Naive thymus-derived CD4-positive, alpha-beta T cell (primary cell): ENCODE results near the gene DPCD. TPM values are rescaled to one million over a fixed set of nuclear protein-coding genes. Genes with fewer than 3 reads are reported as not detected.

Experiments
- ATAC-seq: fragments of 150-1000 bp; cut with Tn5 transposase; 2 replicates; pipeline ENCODE4 v1.10.0; 2021; ENCODE audit warnings: mild to moderate bottlenecking, moderate library complexity
- CTCF ChIA-PET: fragments of 350-600 bp; sonication (Branson Sonifier 250); formaldehyde crosslinking; loops from one replicate; lab custom pipeline; 2021; ENCODE audit warnings: antibody characterized with exemption; lab: Charles Lee
- POLR2A ChIA-PET: fragments of 350-600 bp; sonication (Branson Sonifier 250); formaldehyde crosslinking; loops from one replicate; lab custom pipeline; 2021; ENCODE audit warnings: antibody characterized with exemption, inconsistent platforms; lab: Charles Lee
- DNase-seq, 9 donors: peaks; one replicate each; pipeline versions ENCODE4 v3.0.0 to v3.0.0-alpha.2; 2020 to 2022; ENCODE audit warnings: mixed read lengths in 1 of 9
- H3K27ac ChIP-seq: one replicate; pipeline ENCODE4 v1.7.0; 2013; ENCODE audit warnings: mild to moderate bottlenecking, low read depth, low read length, moderate library complexity
- H3K27me3 ChIP-seq, 2 donors: one replicate each; pipeline ENCODE4 v1.7.0; 2013; ENCODE audit warnings: low read length in 2 of 2, mild to moderate bottlenecking in 2 of 2, moderate library complexity in 2 of 2; ENCODE audit not compliant: control insufficient read depth in 2 of 2, insufficient read depth in 2 of 2
- H3K36me3 ChIP-seq, 3 experiments: 1 replicate in 2 of 3; 2 replicates in 1 of 3; pipeline ENCODE4 v1.7.0; 2013; ENCODE audit warnings: low read length in 3 of 3, mild to moderate bottlenecking in 3 of 3, moderate library complexity in 1 of 3; ENCODE audit not compliant: insufficient read depth in 3 of 3, control insufficient read depth in 2 of 3
- H3K4me1 ChIP-seq, 2 donors: one replicate each; pipeline ENCODE4 v1.7.0; 2013; ENCODE audit warnings: low read length in 2 of 2, mild to moderate bottlenecking in 2 of 2, moderate library complexity in 1 of 2; ENCODE audit not compliant: control insufficient read depth in 2 of 2, insufficient read depth in 2 of 2
- H3K4me3 ChIP-seq: 2 replicates; pipeline ENCODE4 v1.7.0; 2013; ENCODE audit warnings: mild to moderate bottlenecking, low read length
- H3K9me3 ChIP-seq, 3 experiments: 1 replicate in 2 of 3; 2 replicates in 1 of 3; pipeline ENCODE4 v1.7.0; 2013; ENCODE audit warnings: low read length in 3 of 3; ENCODE audit not compliant: control insufficient read depth in 2 of 3
- H3K27ac Mint-ChIP-seq, 9 donors: one replicate each; pipeline ENCODE4 v1.8.0; 2020 to 2022; ENCODE audit warnings: mixed read lengths in 9 of 9, mild to moderate bottlenecking in 8 of 9, moderate library complexity in 5 of 9, inconsistent platforms in 2 of 9
- H3K27me3 Mint-ChIP-seq, 5 donors: one replicate each; pipeline ENCODE4 v1.8.0; 2021 to 2022; ENCODE audit warnings: mixed read lengths in 5 of 5, mild to moderate bottlenecking in 1 of 5
- H3K36me3 Mint-ChIP-seq, 5 donors: one replicate each; pipeline ENCODE4 v1.8.0; 2020 to 2022; ENCODE audit warnings: mixed read lengths in 5 of 5, mild to moderate bottlenecking in 3 of 5, inconsistent platforms in 1 of 5
- H3K4me1 Mint-ChIP-seq, 7 donors: one replicate each; pipeline ENCODE4 v1.8.0; 2020 to 2022; ENCODE audit warnings: mixed read lengths in 7 of 7, mild to moderate bottlenecking in 3 of 7, inconsistent platforms in 1 of 7
- H3K4me3 Mint-ChIP-seq, 10 donors: one replicate each; pipeline ENCODE4 v1.8.0; 2020 to 2022; ENCODE audit warnings: mild to moderate bottlenecking in 10 of 10, mixed read lengths in 10 of 10, moderate library complexity in 6 of 10, inconsistent platforms in 2 of 10
- H3K9me3 Mint-ChIP-seq, 11 donors: one replicate each; pipeline ENCODE4 v1.8.0; 2020 to 2022; ENCODE audit warnings: mixed read lengths in 11 of 11, mild to moderate bottlenecking in 4 of 11, inconsistent platforms in 1 of 11, moderate library complexity in 1 of 11
- intact Hi-C, 2 donors: fragments of 100-400 bp; cut with micrococcal nuclease; formaldehyde crosslinking; loops; one replicate each; pipeline ENCODE4 v1.15.1; 2023
- polyA plus RNA-seq, 2 donors: library from polyadenylated mRNA; unstranded; fragments of 300-500 nt; fragmentation: Illumina TruSeq; gene quantifications; one replicate each; pipeline ENCODE4 v1.2.3, GENCODE V29; 2021
- total RNA-seq, 6 experiments: library from RNA in 5 of 6; stranded (reverse) in 5 of 6; gene quantifications; 1 replicate in 5 of 6; 2 replicates in 1 of 6; pipeline ENCODE4 v1.2.3 and lab custom pipeline; 2021 to 2026

Gene DPCD
- total and polyA plus RNA-seq, 7 experiments from 2014 or later = 0.64 to 3.6 (median 2.1) TPM

GRCh38 chr10:101575091-101575490 lies 13.0 kb upstream of the DPCD start:
- H3K36me3 ChIP-seq = peaks cover 0 to 36% (median 0%) of the 10 kb centered on the region in 3 experiments
- ATAC-seq (no peak), DNase-seq (no peak)
- no peak overlapping the region for H3K4me3 ChIP-seq
- POLR2A ChIA-PET = no interaction called here
- H3K9me3 ChIP-seq = no peaks in the 10 kb centered on the region
- intact Hi-C loops = no loop called here
- Mint-ChIP-seq H3K27ac (no peak overlapping the region), H3K4me1 (peaks cover 0 to 7% (median 0%) of the 10 kb centered on the region in 7 donors), H3K36me3 (peaks cover 0 to 13% (median 0%) of the 10 kb centered on the region in 5 donors), H3K27me3 (no peaks in the 10 kb centered on the region), H3K4me3 (peak overlapping the region in 1 of 10 donors; percentile 29), H3K9me3 (peaks cover 0 to 2% (median 0%) of the 10 kb centered on the region in 11 donors)
- H3K27ac ChIP-seq = no peak overlapping the region
- H3K4me1 ChIP-seq = peaks cover 4 to 7% of the 10 kb centered on the region in 2 donors
- no peaks in the 10 kb centered on the region for H3K27me3 ChIP-seq
- CTCF ChIA-PET = no interaction called here

GRCh38 chr10:101575580-101576210 lies 12.4 kb upstream of the DPCD start:
- peak overlapping the region in 2 of 9 donors; percentile 33 to 38 for H3K27ac Mint-ChIP-seq
- H3K36me3 ChIP-seq = peaks cover 0 to 42% (median 0%) of the 10 kb centered on the region in 3 experiments
- H3K9me3 ChIP-seq = no peaks in the 10 kb centered on the region
- no peak overlapping the region for H3K27ac ChIP-seq
- no peaks in the 10 kb centered on the region for H3K27me3 ChIP-seq
- CTCF ChIA-PET = interaction anchor here (0.7 kb wide), 1 partner anchor 795 kb away, joined by 4 read pairs; no protein-coding TSS in a partner anchor
- peaks cover 0 to 13% (median 0%) of the 10 kb centered on the region in 5 donors for H3K36me3 Mint-ChIP-seq
- ATAC-seq (no peak), DNase-seq (no peak)
- intact Hi-C loops = no loop called here
- POLR2A ChIA-PET = no interaction called here
- H3K4me1 Mint-ChIP-seq = peaks cover 0 to 7% (median 0%) of the 10 kb centered on the region in 7 donors
- H3K27me3 Mint-ChIP-seq = no peaks in the 10 kb centered on the region
- peaks cover under 1 to 3% of the 10 kb centered on the region in 2 donors for H3K4me1 ChIP-seq
- H3K4me3 ChIP-seq = no peak overlapping the region
- H3K4me3 Mint-ChIP-seq = no peak overlapping the region
- H3K9me3 Mint-ChIP-seq = peaks cover 0 to 2% (median 0%) of the 10 kb centered on the region in 11 donors

- CTCF ChIA-PET = interaction anchor here (0.7 kb wide), 1 partner anchor 794 kb away, joined by 4 read pairs; no protein-coding TSS in a partner anchor
- Histone ChIP-seq H3K4me3 (no peak overlapping the region), H3K36me3 (peaks cover 0 to 49% (median 0%) of the 10 kb centered on the region in 3 experiments), H3K27me3 (no peaks in the 10 kb centered on the region), H3K4me1 (no peaks in the 10 kb centered on the region), H3K9me3 (no peaks in the 10 kb centered on the region), H3K27ac (no peak overlapping the region)
- peaks cover 0 to 2% (median 0%) of the 10 kb centered on the region in 11 donors for H3K9me3 Mint-ChIP-seq
- no peak for DNase-seq
- intact Hi-C loops = no loop called here
- peaks cover 0 to 4% (median 0%) of the 10 kb centered on the region in 7 donors for H3K4me1 Mint-ChIP-seq
- H3K27ac Mint-ChIP-seq = peak overlapping the region in 1 of 9 donors; percentile 33
- H3K36me3 Mint-ChIP-seq = peaks cover 0 to 13% (median 0%) of the 10 kb centered on the region in 5 donors
- POLR2A ChIA-PET = no interaction called here
- no peaks in the 10 kb centered on the region for H3K27me3 Mint-ChIP-seq
- no peak for ATAC-seq
- no peak overlapping the region for H3K4me3 Mint-ChIP-seq
Measured at GRCh38 chr10:101576211-101576863, 11.8 kb upstream of the DPCD start.

GRCh38 chr10:101577121-101577871 lies 10.8 kb upstream of the DPCD start:
- Histone ChIP-seq H3K9me3 (no peaks in the 10 kb centered on the region), H3K36me3 (peaks cover 0 to 56% (median 0%) of the 10 kb centered on the region in 3 experiments), H3K27ac (no peak overlapping the region), H3K4me3 (no peak overlapping the region), H3K4me1 (no peaks in the 10 kb centered on the region), H3K27me3 (no peaks in the 10 kb centered on the region)
- intact Hi-C loops = no loop called here
- DNase-seq (no peak), ATAC-seq (no peak)
- POLR2A ChIA-PET = interaction anchor here (1.0 kb wide), 1 partner anchor 11 kb away, joined by 3 read pairs; the partner anchor contains the start of genes DPCD and POLL
- H3K27ac Mint-ChIP-seq = no peak overlapping the region
- peaks cover 0 to 4% (median 0%) of the 10 kb centered on the region in 7 donors for H3K4me1 Mint-ChIP-seq
- H3K36me3 Mint-ChIP-seq = peaks cover 0 to 13% (median 2%) of the 10 kb centered on the region in 5 donors
- CTCF ChIA-PET = interaction anchor here (0.6 to 0.7 kb wide), 2 partner anchors 38 to 296 kb away, joined by 3 read pairs; no protein-coding TSS in a partner anchor
- H3K9me3 Mint-ChIP-seq = peaks cover 0 to 2% (median 0%) of the 10 kb centered on the region in 11 donors
- no peak overlapping the region for H3K4me3 Mint-ChIP-seq
- no peaks in the 10 kb centered on the region for H3K27me3 Mint-ChIP-seq

- H3K4me1 ChIP-seq = no peaks in the 10 kb centered on the region
- peaks cover 0 to 65% (median 0%) of the 10 kb centered on the region in 3 experiments for H3K36me3 ChIP-seq
- Mint-ChIP-seq H3K4me3 (no peak overlapping the region), H3K27ac (peak overlapping the region in 3 of 9 donors; percentile 18 to 43 (median 38)), H3K27me3 (no peaks in the 10 kb centered on the region), H3K9me3 (no peaks in the 10 kb centered on the region), H3K36me3 (peaks cover 0 to 10% (median 2%) of the 10 kb centered on the region in 5 donors), H3K4me1 (peaks cover 0 to 4% (median 0%) of the 10 kb centered on the region in 7 donors)
- H3K9me3 ChIP-seq = no peaks in the 10 kb centered on the region
- ChIA-PET CTCF (interaction anchor here (0.6 to 0.7 kb wide), 2 partner anchors 39 to 297 kb away, joined by 3 read pairs; no protein-coding TSS in a partner anchor), POLR2A (interaction anchor here (1.0 kb wide), 1 partner anchor 10 kb away, joined by 3 read pairs; the partner anchor contains the start of genes DPCD and POLL)
- no peak overlapping the region for H3K27ac ChIP-seq
- ATAC-seq (no peak), DNase-seq (no peak)
- H3K27me3 ChIP-seq = no peaks in the 10 kb centered on the region
- intact Hi-C loops = no loop called here
- no peak overlapping the region for H3K4me3 ChIP-seq
Measured at GRCh38 chr10:101578192-101578591, 9.9 kb upstream of the DPCD start.

GRCh38 chr10:101578803-101579515 lies 9.2 kb upstream of the DPCD start:
- Histone ChIP-seq H3K4me3 (no peak overlapping the region), H3K4me1 (no peaks in the 10 kb centered on the region), H3K27me3 (no peaks in the 10 kb centered on the region), H3K36me3 (peaks cover 0 to 73% (median 0%) of the 10 kb centered on the region in 3 experiments), H3K9me3 (no peaks in the 10 kb centered on the region), H3K27ac (no peak overlapping the region)
- ATAC-seq (no peak), DNase-seq (no peak)
- Mint-ChIP-seq H3K36me3 (peaks cover 0 to 16% (median 2%) of the 10 kb centered on the region in 5 donors), H3K4me3 (no peak overlapping the region), H3K27me3 (no peaks in the 10 kb centered on the region), H3K9me3 (no peaks in the 10 kb centered on the region), H3K27ac (no peak overlapping the region), H3K4me1 (peaks cover 0 to 6% (median 0%) of the 10 kb centered on the region in 7 donors)
- intact Hi-C loops = no loop called here
- CTCF ChIA-PET = no interaction called here
- POLR2A ChIA-PET = no interaction called here
